Osteocyte (in vitro differentiated cells): ENCODE data around the gene WNT9B. TPM values are rescaled to one million over a fixed set of nuclear protein-coding genes. Genes with fewer than 3 reads are reported as not detected.
A peak's percentile ranks its signal among the peaks of the same experiment; 100 is the strongest.

Experiments used
- DNase-seq: peaks from one replicate; pipeline ENCODE4 v3.0.0; 2021; ENCODE audit warnings: mixed read lengths; ENCODE audit not compliant: unreplicated experiment; ENCODE audit errors: extremely low spot score
- H3K27ac Mint-ChIP-seq: one replicate; pipeline ENCODE4 v1.8.0; 2021; ENCODE audit warnings: mild to moderate bottlenecking, mixed read lengths; ENCODE audit not compliant: unreplicated experiment
- H3K27me3 Mint-ChIP-seq: one replicate; pipeline ENCODE4 v1.8.0; 2021; ENCODE audit warnings: mixed read lengths; ENCODE audit not compliant: unreplicated experiment
- H3K36me3 Mint-ChIP-seq: one replicate; pipeline ENCODE4 v1.8.0; 2021; ENCODE audit warnings: mixed read lengths; ENCODE audit not compliant: unreplicated experiment
- H3K4me1 Mint-ChIP-seq: one replicate; pipeline ENCODE4 v1.8.0; 2021; ENCODE audit warnings: mixed read lengths; ENCODE audit not compliant: unreplicated experiment
- H3K4me3 Mint-ChIP-seq: one replicate; pipeline ENCODE4 v1.8.0; 2021; ENCODE audit warnings: mild to moderate bottlenecking, moderate library complexity, mixed read lengths; ENCODE audit not compliant: unreplicated experiment
- H3K9me3 Mint-ChIP-seq: one replicate; pipeline ENCODE4 v1.8.0; 2021; ENCODE audit warnings: mixed read lengths; ENCODE audit not compliant: unreplicated experiment
- total RNA-seq: library from RNA; stranded (reverse); gene quantifications from 2 replicates; pipeline ENCODE4 v1.2.1, GENCODE V29; 2021
- TF ChIP-seq, protein P1 (sequence below): fragments of 200-600 bp; sonication (generic); IDR thresholded peaks from 2 replicates; pipeline ENCODE4 v1.5.0; 2021; ENCODE audit warnings: antibody characterized with exemption, mild to moderate bottlenecking, moderate library complexity

WNT9B gene
- total RNA-seq, 1 donor from 2014 or later = not detected

DNA sequence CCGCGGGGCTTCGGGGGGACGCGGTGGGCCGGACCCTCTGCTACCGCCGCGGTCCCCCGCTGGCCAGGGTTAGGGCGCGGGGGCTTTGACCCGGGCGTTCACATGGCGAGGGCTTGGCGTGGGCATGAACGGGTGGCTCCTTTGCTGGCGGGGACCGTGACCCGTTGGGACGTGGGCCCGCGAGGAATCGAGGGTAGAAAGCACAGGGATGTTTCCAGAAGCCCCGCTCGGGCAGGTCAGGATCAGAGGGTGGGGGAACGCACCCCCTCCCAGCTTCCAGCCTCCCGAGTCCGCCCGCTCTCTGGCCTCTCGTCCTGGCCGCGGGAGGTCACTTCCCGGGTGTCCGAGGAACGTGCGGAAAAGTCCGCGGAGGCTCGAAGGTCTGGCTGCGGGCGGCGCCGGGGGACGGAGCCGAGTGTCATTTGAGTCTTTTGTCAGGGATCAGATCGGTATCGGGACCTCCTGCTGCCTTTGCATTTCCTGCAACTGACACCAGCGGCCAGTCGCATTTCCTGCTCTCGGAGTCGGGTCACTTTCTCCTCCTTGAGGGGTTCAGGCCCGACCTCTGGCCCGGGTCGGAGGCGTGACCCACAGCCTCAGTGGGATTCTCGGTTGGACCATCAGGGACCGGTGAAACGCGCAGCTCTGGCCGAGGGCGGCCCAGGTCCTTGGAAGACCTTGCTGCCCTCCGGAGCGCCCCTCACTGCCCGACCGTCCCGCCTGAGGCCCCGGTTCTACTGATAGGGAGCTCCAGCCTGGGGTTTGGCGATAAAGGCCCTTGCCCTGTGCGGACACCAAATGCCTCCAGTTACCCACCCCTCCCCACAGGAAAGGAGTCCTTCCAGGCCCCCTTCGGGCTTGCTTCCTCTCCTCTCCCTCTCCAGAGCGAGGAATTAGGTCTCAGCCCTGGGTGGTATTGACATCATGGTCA lies 32.2 kb upstream of the WNT9B start:
- H3K4me1 Mint-ChIP-seq = peaks cover 15% of the 10 kb centered on the region
- H3K4me3 Mint-ChIP-seq = peak overlapping the region; percentile 59
- DNase-seq = no peak
- no peaks in the 10 kb centered on the region for H3K9me3 Mint-ChIP-seq
- H3K27ac Mint-ChIP-seq = no peak overlapping the region
- TF ChIP-seq, protein P1, sequence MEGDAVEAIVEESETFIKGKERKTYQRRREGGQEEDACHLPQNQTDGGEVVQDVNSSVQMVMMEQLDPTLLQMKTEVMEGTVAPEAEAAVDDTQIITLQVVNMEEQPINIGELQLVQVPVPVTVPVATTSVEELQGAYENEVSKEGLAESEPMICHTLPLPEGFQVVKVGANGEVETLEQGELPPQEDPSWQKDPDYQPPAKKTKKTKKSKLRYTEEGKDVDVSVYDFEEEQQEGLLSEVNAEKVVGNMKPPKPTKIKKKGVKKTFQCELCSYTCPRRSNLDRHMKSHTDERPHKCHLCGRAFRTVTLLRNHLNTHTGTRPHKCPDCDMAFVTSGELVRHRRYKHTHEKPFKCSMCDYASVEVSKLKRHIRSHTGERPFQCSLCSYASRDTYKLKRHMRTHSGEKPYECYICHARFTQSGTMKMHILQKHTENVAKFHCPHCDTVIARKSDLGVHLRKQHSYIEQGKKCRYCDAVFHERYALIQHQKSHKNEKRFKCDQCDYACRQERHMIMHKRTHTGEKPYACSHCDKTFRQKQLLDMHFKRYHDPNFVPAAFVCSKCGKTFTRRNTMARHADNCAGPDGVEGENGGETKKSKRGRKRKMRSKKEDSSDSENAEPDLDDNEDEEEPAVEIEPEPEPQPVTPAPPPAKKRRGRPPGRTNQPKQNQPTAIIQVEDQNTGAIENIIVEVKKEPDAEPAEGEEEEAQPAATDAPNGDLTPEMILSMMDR = no peak
- no peaks in the 10 kb centered on the region for H3K36me3 Mint-ChIP-seq
- peaks cover 46% of the 10 kb centered on the region for H3K27me3 Mint-ChIP-seq

DNA sequence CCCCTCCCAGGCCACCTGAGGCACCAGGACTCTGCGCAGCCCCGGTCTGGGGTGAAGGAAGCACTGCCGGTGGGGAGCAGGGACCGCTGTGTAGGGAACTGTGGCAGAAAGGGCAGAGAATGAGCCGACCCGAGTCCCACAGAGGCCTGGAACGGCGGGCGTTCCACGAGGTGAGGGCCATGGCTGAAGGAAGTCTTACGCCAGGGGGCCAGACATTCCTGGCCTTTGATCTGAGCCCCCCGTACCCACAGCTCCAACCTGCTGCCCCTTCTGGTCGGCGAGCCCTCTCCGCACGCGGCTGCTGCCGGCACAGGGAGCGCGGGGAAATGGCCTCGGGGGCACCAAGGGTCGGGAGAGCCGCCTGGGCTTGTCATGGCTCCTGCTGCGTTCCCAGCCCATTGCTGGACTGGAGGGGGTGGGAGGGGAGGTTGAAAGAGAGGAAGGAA lies 31.5 kb upstream of the WNT9B start:
- no peak for DNase-seq
- Mint-ChIP-seq H3K4me3 (no peak overlapping the region), H3K27ac (no peak overlapping the region), H3K27me3 (peaks cover 46% of the 10 kb centered on the region), H3K9me3 (no peaks in the 10 kb centered on the region), H3K36me3 (no peaks in the 10 kb centered on the region), H3K4me1 (peaks cover 15% of the 10 kb centered on the region)
- TF ChIP-seq, protein P1 = no peak

DNA sequence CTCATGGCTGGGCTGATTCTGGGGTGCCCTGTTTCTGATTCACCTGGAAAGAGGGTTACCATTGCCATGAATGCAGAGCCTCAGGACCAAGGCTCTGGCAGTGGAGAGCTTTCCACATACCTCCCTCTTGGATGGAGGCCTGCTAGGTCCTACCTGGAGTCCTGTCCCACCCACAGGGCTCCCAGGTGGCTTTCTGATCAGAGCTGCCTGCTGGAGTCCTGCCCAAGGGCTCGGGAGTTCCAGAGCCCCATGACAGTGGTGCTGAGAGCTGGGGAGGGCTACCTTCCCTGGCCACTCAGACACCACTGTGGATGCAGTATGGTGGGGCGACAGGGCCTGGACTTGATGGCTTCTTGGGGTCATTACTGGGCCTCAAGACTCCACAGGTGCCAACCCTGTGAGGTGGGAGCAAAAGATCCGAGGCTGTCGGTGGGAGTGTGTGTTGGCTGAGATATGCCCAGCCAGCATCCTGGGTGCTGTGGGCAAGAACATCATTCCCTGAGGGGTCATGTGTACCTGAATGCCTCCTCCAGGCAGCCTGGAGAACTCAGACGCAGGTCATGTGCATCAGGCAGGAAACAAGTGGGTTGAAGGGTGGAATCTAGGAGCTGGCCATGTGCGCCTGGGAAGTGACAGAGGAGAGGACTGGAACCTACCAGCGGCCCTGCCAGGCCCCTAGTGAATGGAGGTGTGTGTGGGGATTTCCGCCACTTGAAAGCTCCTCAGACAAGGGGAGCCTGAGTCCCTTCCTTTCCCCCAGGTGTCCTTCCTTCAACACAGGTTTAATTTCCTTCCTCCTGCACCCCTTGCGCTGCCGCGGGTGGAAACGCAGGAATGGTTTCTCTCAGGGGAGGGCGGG lies 30.6 kb upstream of the WNT9B start:
- Mint-ChIP-seq H3K4me1 (peaks cover 15% of the 10 kb centered on the region), H3K9me3 (no peaks in the 10 kb centered on the region), H3K27ac (no peak overlapping the region), H3K36me3 (no peaks in the 10 kb centered on the region), H3K4me3 (peak overlapping the region; percentile 22), H3K27me3 (peaks cover 52% of the 10 kb centered on the region)
- DNase-seq = no peak
- TF ChIP-seq, protein P1 = no peak

DNA sequence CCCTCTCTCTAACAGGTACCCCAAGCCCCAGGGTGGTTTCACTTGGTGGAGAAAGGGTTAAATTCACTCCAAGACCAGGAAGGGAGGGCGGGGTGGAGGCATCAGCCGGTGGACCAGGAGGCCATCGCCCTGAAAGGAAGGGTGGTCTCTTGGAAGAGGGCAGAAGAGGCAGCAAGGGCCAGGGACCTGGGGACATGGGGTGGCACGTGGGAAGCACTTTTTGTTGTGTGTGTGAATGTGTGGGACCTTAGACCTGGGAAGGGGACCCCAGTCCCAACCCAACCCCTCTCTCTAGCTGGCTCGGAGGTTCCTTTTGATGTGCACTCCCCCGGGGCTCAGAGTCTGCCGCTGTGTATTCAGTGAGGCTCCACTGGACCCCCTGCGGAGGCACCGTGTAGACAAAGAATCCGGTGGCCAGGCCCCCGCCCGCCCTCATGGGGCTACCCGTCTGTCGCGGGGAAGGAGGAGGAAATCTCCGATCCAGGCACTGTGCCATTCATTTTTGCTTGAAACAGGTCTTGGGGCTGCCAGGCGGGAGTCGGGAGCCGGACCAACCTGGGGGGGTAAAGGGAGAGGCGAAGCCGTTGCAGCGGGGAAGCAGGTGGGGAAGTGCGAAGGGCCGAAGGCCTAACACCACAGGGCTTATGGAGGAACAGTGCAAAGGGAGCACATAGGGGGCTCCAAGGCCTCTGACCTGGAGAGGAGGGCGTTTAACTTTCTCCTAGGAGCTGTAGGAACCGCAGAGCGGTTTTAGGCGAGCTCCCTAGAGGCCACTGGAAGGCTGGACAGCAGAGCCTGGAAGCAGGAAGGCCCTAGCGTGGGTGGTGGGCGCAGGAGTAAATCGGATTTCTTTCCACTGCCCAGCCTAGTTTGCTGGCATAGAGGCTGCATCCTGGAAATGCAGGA lies 29.6 kb upstream of the WNT9B start:
- Mint-ChIP-seq H3K36me3 (no peaks in the 10 kb centered on the region), H3K27ac (no peak overlapping the region), H3K4me3 (no peak overlapping the region), H3K9me3 (no peaks in the 10 kb centered on the region), H3K27me3 (peaks cover 45% of the 10 kb centered on the region), H3K4me1 (peaks cover 15% of the 10 kb centered on the region)
- DNase-seq = no peak
- TF ChIP-seq, protein P1 = no peak
